ENCODE measurements around the gene TTPAL. TPM values are rescaled to one million over a fixed set of nuclear protein-coding genes. Genes with fewer than 3 reads are reported as not detected.

TTPAL gene
- total RNA-seq, 4 donors from 2014 or later = 9.6 to 18.2 (median 13.0) TPM

GRCh38 chr20:44480097-44480496, 4.4 kb downstream of the TTPAL start:
- H3K4me1 ChIP-seq = peaks cover 9 to 20% (median 19%) of the 10 kb centered on the region in 4 donors
- TF ChIP-seq CTCF (IDR thresholded peaks at IDR 0.05) (no peak), POLR2AphosphoS5 (IDR thresholded peaks at IDR 0.05) (no peak), POLR2A (IDR thresholded peaks at IDR 0.05; ENCODE audit: low read depth) (no peak)
- DNase-seq (ENCODE audit: extremely low spot score) = no peak
- no peaks in the 10 kb centered on the region for H3K9me3 ChIP-seq
- no peaks in the 10 kb centered on the region for H3K27me3 ChIP-seq
- 94% methylated on average over 17 of the region's 18 CpGs for WGBS
- H3K36me3 ChIP-seq = peaks cover 14 to 56% (median 46%) of the 10 kb centered on the region in 4 donors
- H3K27ac ChIP-seq (replicated peaks in 1 of 4) = no peak overlapping the region
- no peak overlapping the region for H3K4me3 ChIP-seq
- intact Hi-C loops (cut with DNase I) = no loop called here

GRCh38 chr20:44481719-44482416, 6.2 kb downstream of the TTPAL start:
- intact Hi-C loops (cut with DNase I) = no loop called here
- no peak for DNase-seq (ENCODE audit: extremely low spot score)
- H3K36me3 ChIP-seq = peaks cover 14 to 74% (median 53%) of the 10 kb centered on the region in 4 donors

GRCh38 chr20:44483112-44483511, 7.4 kb downstream of the TTPAL start:
- Histone ChIP-seq H3K27ac (replicated peaks in 1 of 4) (no peak overlapping the region), H3K36me3 (peaks cover 14 to 86% (median 62%) of the 10 kb centered on the region in 4 donors), H3K9me3 (no peaks in the 10 kb centered on the region), H3K4me1 (peaks cover 0 to 8% (median 3%) of the 10 kb centered on the region in 4 donors), H3K4me3 (no peak overlapping the region), H3K27me3 (no peaks in the 10 kb centered on the region)
- TF ChIP-seq POLR2A (IDR thresholded peaks at IDR 0.05; ENCODE audit: low read depth) (no peak), EP300 (IDR thresholded peaks at IDR 0.05) (no peak), CTCF (IDR thresholded peaks at IDR 0.05) (no peak), POLR2AphosphoS5 (IDR thresholded peaks at IDR 0.05) (no peak)
- intact Hi-C loops (cut with DNase I) = no loop called here
- no peak for DNase-seq (ENCODE audit: extremely low spot score)
- WGBS = 89% methylated on average over 5 of the region's 5 CpGs

More at GRCh38 chr20:44481719-44482416, 6.2 kb downstream of the TTPAL start:
- H3K4me3 ChIP-seq = no peak overlapping the region
- H3K9me3 ChIP-seq = no peaks in the 10 kb centered on the region
- no peak overlapping the region for H3K27ac ChIP-seq (replicated peaks in 1 of 4)
- no peaks in the 10 kb centered on the region for H3K27me3 ChIP-seq
- WGBS = 67% methylated on average over 4 of the region's 6 CpGs
- H3K4me1 ChIP-seq = peaks cover 0 to 11% (median 8%) of the 10 kb centered on the region in 4 donors
- no peak for TF ChIP-seq POLR2AphosphoS5 (IDR thresholded peaks at IDR 0.05)
- no peak for TF ChIP-seq POLR2A (IDR thresholded peaks at IDR 0.05; ENCODE audit: low read depth)
- TF ChIP-seq EP300 (IDR thresholded peaks at IDR 0.05) = no peak
- TF ChIP-seq CTCF (IDR thresholded peaks at IDR 0.05) = no peak

- DNase-seq (ENCODE audit: extremely low spot score) = no peak
- H3K4me3 ChIP-seq = no peak overlapping the region
- intact Hi-C loops (cut with DNase I) = no loop called here
- no peaks in the 10 kb centered on the region for H3K27me3 ChIP-seq
- peaks cover 23 to 100% (median 75%) of the 10 kb centered on the region in 4 donors for H3K36me3 ChIP-seq
- TF ChIP-seq CTCF (IDR thresholded peaks at IDR 0.05) (no peak), EP300 (IDR thresholded peaks at IDR 0.05) (no peak), POLR2AphosphoS5 (IDR thresholded peaks at IDR 0.05) (peak in 1 of 2 donors; percentile 44)
- H3K9me3 ChIP-seq = no peaks in the 10 kb centered on the region
- peaks cover 0 to 8% (median 3%) of the 10 kb centered on the region in 4 donors for H3K4me1 ChIP-seq
- peak overlapping the region in 1 of 4 donors; percentile 48 for H3K27ac ChIP-seq (replicated peaks in 1 of 4)
- WGBS = 77% methylated on average over 7 of the region's 7 CpGs
Measured at GRCh38 chr20:44485078-44485829, 9.6 kb downstream of the TTPAL start.

All from esophagus muscularis mucosa (tissue), 4 donors.